ENCODE results near the gene GRM7. TPM values are rescaled to one million over a fixed set of nuclear protein-coding genes. Genes with fewer than 3 reads are reported as not detected.

Gene GRM7
- total RNA-seq, 1 experiment from 2014 or later: not detected

- TF ChIP-seq ZNF274 (IDR thresholded peaks at IDR 0.05; ENCODE audit: low read depth, low read length): no peak
- no peak for TF ChIP-seq CBX3 (IDR thresholded peaks at IDR 0.05; ENCODE audit: low read depth)
- TF ChIP-seq CTCF (IDR thresholded peaks at IDR 0.05 in 2 of 3, conservative IDR thresholded peaks at IDR 0.05 in 1 of 3; ENCODE audit: borderline replicate concordance in 1 of 3, insufficient read depth in 1 of 3, low read depth in 2 of 3, low read length in 2 of 3): no peak
- no peak for TF ChIP-seq POLR2AphosphoS5 (IDR thresholded peaks at IDR 0.05; ENCODE audit: low read depth, low read length)
- TF ChIP-seq ELF1 (IDR thresholded peaks at IDR 0.05; ENCODE audit: borderline replicate concordance, low read depth): no peak
- no peak for TF ChIP-seq ATF3 (IDR thresholded peaks at IDR 0.05)
- TF ChIP-seq JUND (IDR thresholded peaks at IDR 0.05): no peak
- TF ChIP-seq SRF (IDR thresholded peaks at IDR 0.05; ENCODE audit: low read depth): no peak
- no peak for TF ChIP-seq SP1 (IDR thresholded peaks at IDR 0.05; ENCODE audit: low read depth)
Measured at GRCh38 chr3:7423036-7423435, 562.1 kb downstream of the GRM7 start (continued).

- H3K4me3 ChIP-seq (replicated peaks in 1 of 2; ENCODE audit: low read depth in 1 of 2, low read length in 2 of 2): no peak overlapping the region
- no peak for TF ChIP-seq MAX (IDR thresholded peaks at IDR 0.05)
- no peak for TF ChIP-seq CEBPB (IDR thresholded peaks at IDR 0.05; ENCODE audit: low read depth)
- no peak for TF ChIP-seq POLR2AphosphoS5 (IDR thresholded peaks at IDR 0.05; ENCODE audit: low read depth, low read length)
- no peak for TF ChIP-seq EGR1 (IDR thresholded peaks at IDR 0.05; ENCODE audit: low read depth)
- no peak for TF ChIP-seq CTCF (IDR thresholded peaks at IDR 0.05 in 2 of 3, conservative IDR thresholded peaks at IDR 0.05 in 1 of 3; ENCODE audit: borderline replicate concordance in 1 of 3, insufficient read depth in 1 of 3, low read depth in 2 of 3, low read length in 2 of 3)
- no peak for TF ChIP-seq EZH2 (IDR thresholded peaks at IDR 0.05)
- TF ChIP-seq JUND (IDR thresholded peaks at IDR 0.05): no peak
- no peak for TF ChIP-seq ZBTB33 (IDR thresholded peaks at IDR 0.05; ENCODE audit: extremely low read depth, insufficient replicate concordance, low read length)
- H3K27ac ChIP-seq (ENCODE audit: low read depth, low read length): no peak overlapping the region
- H3K36me3 ChIP-seq (ENCODE audit: control insufficient read depth in 1 of 2, insufficient read depth in 2 of 2, low read length in 2 of 2): no peaks in the 10 kb centered on the region
- no peaks in the 10 kb centered on the region for H3K9me2 ChIP-seq (ENCODE audit: insufficient read depth)
- ChIA-PET POLR2A (interaction anchor here (0.6 kb wide), 1 partner anchor 61 kb away, joined by 7 read pairs; no protein-coding TSS in a partner anchor), CTCF (interaction anchor here (0.6 to 0.8 kb wide), 3 partner anchors 19 to 1019 kb away, joined by 3 to 6 read pairs (median 3); no protein-coding TSS in a partner anchor), RAD21 (ENCODE audit: low non-redundant PET in 1 of 2, low total read pairs in 2 of 2, uncharacterized antibody in 2 of 2, unreplicated experiment in 2 of 2) (no interaction called here)
- no TSS peak for BruUV-seq (replicated peaks)
- no peaks in the 10 kb centered on the region for H3K27me3 ChIP-seq (ENCODE audit: insufficient read depth, low read length)
- no peak overlapping the region for H2AFZ ChIP-seq (ENCODE audit: low read depth, low read length, poor library complexity, severe bottlenecking)
- ATAC-seq (no peak), DNase-seq (ENCODE audit: low read depth, low spot score) (no peak)
- H4K20me1 ChIP-seq (ENCODE audit: insufficient read depth): no peaks in the 10 kb centered on the region
- H3K4me2 ChIP-seq (ENCODE audit: low read length): no peak overlapping the region
- H3K4me1 ChIP-seq (ENCODE audit: control insufficient read depth in 1 of 2, insufficient read depth in 2 of 2, low read length in 2 of 2): no peaks in the 10 kb centered on the region
- H3K9ac ChIP-seq (ENCODE audit: low read length): no peak overlapping the region
- H3K79me2 ChIP-seq (ENCODE audit: insufficient read depth, low read length): no peaks in the 10 kb centered on the region
- intact Hi-C loops (cut with micrococcal nuclease): no loop called here
- H3K9me3 ChIP-seq (ENCODE audit: control insufficient read depth in 1 of 2, insufficient read depth in 1 of 2, low read depth in 1 of 2, low read length in 2 of 2): no peaks in the 10 kb centered on the region
Measured at GRCh38 chr3:7423995-7424394, 563.1 kb downstream of the GRM7 start.
